Stimulated activated CD4-positive, alpha-beta T cell treated with anti-CD3 and anti-CD28 coated beads, Interleukin-2, amount 100 ng/mL, for 24 hours (primary cell): Measurements from ENCODE around the gene PDGFRB.

ENCODE experiments used
- DNase-seq, 2 donors: peaks; one replicate each; pipeline ENCODE4 v3.0.0-alpha.2; 2020

Gene PDGFRB

DNA sequence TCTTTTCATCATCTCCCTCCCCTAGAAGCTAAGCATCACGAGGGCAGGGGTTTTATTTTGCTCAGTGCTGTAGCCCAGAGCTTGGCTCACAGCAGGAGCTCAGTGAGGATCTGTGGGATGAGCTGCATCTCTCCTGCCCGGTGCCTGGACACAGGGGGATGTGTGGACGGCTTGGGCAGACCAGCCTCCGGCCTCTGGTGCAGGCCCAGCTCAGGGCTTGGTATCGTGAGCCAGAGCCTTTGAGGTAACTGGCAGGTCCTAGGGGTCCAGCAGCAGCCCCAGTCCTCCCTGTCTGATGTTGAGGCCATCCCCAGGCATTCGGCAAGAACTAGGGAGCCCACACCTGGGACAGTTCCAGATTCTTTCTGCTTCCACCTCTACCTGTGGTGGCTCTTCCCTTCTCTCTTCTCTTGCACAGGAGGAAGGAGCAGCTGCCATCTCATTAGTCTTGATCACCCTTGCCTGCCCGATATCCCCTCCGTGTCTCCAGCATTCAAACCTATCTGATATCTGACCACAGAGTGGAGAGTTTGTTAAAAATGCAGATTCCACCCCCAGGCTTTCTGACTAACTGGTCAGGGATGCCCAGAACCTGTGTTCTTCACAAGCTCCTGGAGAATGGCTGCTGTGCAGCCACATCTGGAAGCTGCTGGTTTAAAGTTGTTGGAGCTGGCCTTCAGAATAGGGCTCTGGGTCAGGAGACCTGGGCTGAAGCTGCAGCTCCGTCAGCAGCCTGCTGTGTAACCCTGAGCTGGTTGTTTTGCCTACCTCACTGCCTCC is 26.3 kb upstream of the PDGFRB start:
- DNase-seq, result no peak

DNA sequence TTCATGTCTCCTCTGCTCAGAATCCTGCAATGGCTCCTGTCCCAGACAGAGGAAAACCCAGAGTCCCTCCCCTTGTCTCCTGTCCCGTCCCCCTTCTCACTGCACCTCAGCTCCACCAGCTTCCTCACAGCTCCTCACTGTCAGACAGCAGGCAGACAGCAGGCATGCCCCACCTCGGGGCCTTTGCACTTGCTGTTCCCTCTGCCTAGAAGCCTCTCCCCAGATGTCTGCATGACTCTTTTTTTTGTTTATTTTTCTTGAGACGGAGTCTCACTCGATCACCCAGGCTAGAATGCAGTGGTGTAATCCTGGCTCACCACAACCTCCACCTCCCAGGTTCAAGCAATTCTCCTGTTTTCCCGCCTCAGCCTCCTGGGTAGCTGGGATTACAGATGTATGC is 25.4 kb upstream of the PDGFRB start:
- no peak for DNase-seq

DNA sequence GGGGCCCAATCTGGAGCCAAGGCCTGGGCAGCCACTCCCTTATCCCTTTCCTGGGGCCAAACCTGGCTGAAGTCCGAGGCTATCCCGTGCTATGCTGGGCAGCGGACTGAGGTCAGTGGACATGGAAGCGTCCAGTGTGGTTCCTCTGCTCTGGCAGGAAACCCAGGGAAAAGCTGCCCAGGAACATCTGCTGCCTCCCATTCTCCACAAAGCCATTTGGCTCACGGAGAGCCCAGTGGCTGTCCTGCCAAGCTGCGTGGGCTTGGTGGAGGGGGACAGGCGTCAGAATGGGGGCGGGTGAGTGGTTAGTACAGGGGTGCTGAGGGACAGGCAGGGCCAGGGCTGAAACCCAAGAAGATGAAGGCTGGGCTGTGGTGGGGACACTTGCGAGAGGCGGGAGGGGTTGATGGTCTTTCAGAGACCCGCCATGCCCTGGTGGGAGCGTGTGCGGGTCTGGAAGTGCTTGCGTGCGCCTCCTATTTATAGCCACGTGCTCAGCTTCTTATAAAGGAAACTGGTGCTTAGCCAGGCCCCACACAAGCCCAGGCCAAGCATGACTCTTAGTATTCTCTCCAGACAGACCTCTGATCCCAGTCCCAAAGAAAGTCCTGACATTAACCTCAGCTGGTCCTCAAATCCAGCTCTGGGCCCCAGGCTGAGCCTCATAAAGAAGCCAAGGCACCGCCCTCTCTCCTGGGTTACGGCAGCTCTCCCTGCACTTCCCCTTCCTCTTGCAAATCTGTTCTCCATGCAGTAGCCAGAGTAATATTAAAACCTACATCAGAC is 24.8 kb upstream of the PDGFRB start:
- no peak for DNase-seq

DNA sequence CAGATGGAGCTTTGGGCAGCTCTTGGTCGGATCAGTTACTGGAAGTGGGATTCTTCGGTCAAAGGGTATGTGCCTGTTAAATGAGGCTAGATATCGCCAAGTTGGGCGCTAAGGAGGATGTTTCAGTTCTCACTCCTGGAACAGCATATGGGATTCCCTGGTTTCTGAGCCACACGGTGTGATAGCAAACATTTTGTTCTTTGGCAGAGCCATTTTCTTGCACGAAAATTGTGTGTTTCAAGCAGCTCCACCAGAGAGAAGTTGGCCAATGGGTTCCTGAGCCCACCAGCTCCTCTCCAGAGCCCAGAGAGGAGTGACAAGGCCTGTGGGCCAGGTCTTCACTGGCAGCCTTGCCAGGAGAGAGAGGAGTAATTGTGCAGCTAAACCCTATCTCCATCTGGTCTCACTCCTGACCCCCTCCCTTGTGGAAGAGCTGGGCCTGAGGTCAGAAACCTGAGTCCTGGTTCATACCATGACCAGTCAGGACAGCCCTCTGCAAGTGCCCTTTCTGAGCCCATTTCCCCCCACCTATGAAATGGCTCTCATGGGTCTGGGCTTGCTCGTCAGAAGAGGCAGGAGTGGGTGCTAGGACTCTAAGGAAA is 23.5 kb upstream of the PDGFRB start:
- DNase-seq, result no peak

DNA sequence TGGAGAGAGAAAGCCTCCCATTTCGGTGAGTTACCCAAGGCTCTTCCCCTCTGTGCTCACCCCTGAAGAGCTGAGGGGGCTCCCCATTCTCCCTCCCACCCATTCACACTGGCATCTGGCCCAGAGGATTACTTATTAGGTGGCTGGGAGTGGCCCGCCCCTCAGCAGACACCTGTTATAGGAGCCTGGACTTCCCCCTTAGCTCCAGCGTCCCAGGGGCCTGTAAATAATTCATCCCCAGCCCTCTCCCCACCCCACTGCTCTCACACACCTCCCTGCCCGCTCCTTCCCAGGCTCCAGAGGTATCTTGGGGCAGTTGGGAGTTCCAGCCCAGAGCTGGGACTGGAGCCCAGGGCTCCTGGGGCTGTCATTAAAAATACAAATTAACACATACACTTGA is 22.6 kb upstream of the PDGFRB start:
- DNase-seq, result no peak

DNA sequence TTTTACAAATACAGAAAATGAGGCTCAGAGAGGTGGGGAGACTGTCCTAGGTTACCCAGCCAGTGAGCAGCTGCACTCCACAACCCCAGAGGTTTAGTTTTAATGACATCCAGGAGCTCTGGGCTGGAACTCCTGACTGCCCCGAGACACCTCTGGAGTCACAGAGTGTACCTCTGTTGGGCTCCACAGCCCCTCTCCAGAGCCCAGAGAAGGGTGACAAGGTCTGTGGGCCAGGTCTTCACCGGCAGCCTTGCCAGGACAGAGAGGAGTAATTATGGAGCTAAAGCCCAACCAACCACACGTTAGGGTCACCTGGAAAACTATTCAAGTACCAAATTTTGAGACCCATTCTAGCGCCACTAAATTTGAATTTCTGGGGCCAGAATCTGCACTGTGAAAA is 22.1 kb upstream of the PDGFRB start:
- no peak for DNase-seq

DNA sequence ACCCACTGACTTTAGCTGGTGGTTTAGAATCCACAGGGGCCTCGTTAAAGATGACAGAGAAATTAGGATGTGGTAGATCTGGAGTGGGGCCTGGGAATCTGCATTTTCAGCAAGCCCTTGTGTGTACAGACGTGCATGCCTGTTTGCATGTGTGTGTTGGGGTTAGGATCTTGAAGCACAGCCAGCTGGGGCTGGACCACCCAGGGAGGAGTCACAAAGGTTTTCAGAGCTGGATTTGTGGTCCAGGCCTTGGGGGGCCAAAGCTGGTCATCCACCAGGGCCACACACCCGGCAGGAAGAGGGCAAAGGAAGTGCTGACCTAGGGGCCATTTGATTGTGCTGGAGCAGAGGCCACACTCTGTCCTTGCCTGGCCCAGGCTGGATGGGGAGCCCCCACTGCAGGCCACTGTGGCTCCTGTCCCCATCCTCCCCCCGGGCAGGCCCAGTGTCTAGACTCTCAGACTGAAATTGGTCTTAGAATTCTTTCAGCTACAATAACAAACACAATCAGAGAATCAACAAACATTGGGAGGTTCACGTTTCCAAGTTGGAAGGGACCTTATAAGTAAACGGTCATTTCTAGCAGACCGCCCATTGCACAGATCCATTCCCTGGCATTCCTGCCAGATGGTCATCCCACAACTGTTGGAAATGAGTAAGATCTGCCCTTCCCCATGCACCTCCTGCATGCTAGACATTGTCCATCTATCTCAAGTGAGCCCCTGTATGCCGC is 21.3 kb upstream of the PDGFRB start:
- DNase-seq, result no peak

DNA sequence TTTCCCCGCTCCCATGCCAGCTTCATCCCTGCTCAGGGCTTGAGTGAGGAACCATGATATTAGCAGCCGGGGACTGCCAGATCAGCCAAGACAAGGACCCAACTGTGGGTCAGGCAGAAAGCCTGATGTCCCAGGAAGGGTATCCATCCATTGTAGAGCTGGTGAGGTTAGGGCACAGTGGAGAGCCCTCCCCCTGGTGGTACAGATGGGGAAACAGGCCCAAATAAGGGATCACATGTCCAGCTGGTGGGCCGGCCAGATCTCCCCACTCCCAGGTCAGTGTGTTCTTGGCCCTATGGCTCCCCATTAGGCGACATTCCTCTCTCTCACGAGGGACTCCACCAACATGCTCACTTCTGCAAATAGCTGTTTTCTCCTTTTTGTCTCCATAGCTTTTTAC is 19.9 kb upstream of the PDGFRB start:
- no peak for DNase-seq

DNA sequence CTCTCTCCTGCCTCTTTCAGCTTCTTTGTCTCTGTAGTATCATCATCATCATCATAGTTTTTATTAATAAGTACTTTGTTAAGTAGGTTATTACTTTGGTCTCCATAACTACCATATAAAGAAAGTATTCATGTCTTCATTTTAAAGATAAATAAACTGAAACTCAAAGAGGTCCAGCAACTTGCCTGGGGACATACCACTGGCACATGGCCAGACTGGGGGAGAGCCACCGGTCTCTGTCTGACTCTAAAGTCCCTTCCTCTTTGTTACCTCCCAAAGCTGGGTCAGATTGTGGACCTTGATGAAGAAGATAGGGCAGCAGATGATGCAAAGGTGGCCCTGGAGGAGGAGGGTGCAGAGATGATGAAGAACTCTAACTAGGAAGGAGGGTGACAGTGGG is 19.4 kb upstream of the PDGFRB start:
- no peak for DNase-seq

DNA sequence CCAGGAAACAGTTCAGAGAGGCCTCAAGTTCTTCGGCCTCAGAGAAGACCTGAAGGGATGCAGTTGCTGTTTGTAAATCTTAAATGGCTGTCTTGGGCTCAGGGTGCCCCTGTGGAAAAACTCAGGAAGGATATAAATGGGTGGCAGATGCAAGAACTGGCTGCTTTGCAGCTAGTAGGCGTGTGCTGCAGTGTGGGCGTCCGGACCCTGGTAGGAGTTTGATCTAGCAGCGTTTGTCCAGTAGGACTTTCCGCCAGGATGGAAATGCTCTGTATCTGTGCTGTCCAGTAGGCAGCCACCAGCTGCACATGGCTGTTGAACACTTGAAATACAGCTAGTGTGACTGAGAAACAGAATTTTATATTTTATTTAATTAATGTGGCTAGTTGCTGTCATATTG is 18.6 kb upstream of the PDGFRB start:
- no peak for DNase-seq

DNA sequence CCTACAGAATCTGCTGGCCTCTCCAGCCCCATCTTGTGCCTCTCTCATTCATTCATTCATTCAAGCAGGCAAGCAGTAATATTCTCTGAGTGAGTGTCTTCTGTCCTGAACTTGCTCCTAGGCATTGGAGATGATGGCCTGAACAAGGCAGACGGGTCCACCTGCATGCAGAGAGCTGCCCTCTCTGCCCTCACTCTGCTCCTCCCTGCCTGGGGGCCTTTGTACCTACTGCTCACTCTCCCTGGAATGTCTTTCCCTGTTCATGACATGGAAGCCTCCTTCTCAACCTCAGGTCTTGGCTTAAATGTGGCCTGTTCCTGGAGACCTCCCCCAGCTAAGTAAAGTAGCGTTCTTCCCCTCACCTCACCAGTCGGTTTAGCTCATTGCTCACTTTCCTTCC is 17.5 kb upstream of the PDGFRB start:
- no peak for DNase-seq

DNA sequence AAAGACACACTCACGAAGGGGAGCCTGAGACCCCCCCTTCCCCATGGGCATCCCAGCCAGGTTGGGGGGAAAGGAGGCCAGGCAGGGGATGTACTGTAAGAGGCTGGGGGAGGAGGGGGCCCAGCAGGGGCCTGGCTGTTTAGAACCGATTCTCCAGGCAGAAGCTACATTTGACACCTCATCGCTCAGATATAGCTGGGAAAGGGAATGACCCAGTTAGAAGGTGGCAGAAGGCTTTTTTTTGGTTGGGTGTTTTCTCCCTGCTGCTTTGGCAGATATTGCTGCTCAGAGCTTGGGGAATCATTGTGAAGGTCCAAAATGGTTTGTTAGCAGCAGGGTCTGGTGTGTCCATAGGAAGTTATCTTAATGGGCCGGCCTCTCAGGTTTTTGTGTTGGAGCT is 16.9 kb upstream of the PDGFRB start:
- no peak for DNase-seq

DNA sequence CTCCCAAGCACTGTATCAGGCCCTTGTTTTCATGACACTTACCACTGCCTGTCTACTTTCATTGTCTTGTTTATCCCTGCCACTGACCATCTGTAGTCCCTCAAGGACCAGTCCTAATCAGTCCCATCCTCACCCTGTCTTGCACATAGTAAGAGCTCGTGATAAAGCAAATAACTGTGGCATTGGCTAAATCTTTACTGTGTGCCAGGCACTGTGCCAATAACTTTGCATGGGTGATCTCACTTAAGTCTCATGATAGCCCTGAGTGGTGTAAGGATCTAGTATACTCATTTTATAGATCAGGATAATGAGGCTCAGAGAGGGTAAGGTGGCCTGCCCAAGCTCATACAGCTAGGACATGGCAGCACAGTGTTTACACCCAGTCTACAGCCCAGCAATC is 16.5 kb upstream of the PDGFRB start:
- no peak for DNase-seq

DNA sequence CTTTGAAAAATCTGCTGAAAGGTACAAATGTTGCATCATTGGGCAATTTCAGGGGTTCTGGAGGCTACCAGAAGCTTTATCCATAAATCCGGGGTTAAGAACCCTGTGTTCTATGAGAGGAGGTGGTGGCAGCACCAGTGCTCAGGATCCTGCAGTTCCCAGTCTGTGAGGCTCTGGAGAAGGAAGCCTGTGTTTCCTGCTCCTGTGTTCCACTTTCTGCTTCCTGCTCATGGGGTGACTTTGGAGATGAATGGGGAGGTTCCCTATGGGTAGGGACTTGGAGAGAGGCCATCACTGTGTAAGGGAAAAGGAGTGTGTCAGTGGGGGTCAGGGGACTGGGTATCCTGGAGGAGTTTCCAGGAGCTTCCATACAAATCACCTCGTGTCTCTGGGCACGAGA is 13.2 kb upstream of the PDGFRB start:
- DNase-seq, result no peak

DNA sequence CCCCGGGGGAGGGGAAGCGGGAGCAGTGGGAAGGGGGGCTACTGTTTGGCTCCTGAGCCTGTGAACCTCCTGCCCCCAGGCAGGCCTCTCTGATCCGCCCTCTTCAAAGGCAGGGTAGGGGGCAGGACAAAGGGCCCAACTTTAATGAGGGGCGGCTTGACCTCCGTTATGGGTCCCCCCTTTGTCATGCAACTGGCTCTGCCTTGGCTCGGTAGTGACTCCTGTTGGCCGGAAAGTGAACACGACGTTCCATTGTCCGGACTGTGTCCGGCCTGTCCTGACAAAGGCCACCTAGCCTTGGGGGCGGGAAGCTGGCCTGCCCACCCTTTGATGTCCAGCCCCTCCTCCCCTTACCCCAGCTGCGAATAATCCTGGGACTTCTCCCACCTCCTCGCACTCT is 12.3 kb upstream of the PDGFRB start:
- no peak for DNase-seq

DNA sequence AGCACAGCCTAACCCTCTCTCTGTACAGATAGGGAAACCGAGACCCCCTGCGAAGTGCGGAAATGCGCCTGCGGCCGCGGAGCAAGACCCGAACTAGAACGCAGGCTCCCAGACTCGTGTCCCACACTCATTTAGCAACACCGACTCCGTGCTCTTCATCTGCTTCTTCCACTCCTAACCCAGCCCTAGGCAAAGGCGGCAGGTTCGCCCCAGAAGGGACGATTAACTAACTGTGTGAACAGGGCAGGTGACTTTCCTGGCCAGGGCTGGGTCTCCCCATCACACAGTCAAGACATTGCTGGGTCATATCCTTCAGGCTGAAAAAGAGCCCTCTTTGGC is 11.8 kb upstream of the PDGFRB start:
- DNase-seq, result no peak

DNA sequence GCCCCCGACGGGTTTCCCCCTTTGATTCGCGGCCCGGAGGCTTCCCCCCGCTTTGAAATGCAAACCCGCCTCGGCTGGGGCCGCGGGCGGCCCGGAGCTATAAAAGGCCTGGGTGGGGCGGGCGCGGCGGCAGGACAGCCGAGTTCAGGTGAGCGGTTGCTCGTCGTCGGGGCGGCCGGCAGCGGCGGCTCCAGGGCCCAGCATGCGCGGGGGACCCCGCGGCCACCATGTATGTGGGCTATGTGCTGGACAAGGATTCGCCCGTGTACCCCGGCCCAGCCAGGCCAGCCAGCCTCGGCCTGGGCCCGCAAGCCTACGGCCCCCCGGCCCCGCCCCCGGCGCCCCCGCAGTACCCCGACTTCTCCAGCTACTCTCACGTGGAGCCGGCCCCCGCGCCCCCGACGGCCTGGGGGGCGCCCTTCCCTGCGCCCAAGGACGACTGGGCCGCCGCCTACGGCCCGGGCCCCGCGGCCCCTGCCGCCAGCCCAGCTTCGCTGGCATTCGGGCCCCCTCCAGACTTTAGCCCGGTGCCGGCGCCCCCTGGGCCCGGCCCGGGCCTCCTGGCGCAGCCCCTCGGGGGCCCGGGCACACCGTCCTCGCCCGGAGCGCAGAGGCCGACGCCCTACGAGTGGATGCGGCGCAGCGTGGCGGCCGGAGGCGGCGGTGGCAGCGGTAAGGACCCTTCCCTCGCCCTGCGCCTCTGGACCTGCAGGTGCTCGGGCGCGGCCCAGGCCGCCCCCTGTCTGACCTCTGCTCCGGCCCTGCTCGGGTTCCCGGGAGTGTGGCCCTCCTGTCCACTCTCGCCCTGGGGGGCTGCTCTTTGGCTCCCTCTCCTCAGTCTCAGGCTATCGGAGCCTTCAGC is 11.2 kb upstream of the PDGFRB start, which contains the start of gene CDX1:
TSS of gene CDX1 (plus strand) at position 129 of the 862 bp plus-strand sequence. CDS start at position 228, 99 bp downstream.
- DNase-seq, result no peak

DNA sequence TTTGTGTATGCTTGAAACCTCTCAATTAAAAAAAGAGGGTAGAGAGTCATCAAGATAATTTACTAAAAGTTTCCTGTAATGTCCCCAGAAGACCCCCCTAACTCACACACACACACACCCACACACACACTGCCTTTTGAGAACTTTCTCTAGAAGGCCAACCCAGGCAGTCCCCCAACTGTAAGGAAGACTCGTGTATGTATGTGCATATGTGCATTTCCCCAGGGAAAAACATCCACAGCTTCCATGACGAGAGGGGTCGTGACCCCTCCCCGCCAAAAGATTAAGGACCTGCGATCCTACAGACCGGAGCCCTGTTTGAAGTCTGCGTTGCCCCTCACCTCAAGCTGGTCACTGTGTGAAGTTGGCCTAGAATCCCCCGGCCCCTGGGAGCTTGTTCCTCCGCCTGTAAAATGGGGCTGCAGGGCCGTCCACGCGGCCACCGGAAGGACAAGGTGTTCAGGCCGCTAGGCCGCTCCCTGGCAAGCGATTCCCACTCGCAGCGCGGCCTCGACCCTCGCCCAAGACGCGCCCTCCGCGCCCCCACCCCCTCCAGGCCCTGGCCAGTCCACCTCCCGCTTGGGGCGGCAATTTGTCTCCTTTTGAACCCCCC is 10.5 kb upstream of the PDGFRB start:
- DNase-seq, result no peak

DNA sequence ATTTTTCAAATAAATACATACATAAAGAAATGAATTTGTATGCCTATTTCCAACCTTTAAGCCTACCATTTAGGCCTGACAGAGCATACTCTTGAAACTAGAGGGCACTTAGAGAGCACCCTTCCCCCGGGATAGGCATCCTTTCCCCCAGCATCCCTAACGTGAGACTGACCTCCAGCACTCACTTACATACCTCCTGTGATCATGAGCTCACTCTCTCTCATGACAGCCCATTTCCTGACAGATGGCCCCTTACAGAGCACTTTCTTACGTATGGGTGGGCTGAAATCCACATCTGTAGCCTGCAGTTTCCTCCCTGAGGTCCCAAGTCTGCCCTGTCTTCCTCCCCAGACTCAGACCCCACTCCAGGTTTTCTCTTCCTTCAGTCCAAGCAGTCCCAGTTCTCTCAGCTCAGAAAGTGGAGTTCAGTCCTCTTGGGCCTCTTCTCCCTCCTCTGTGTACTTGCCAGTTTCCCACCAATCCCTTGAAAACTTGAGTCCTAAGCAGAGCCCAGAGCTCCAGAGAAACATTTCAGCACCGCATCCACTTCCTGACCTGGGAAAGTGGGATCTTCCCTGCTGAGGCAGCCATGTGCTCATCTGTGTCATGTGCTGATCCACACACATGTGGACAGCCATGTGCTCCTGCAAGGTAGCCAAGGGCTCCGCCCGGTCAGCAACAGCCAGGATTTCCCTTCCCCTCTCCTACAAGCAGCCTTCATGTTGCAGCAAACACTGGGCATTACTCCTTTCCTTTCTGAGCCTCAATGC is 8.8 kb upstream of the PDGFRB start:
- no peak for DNase-seq

DNA sequence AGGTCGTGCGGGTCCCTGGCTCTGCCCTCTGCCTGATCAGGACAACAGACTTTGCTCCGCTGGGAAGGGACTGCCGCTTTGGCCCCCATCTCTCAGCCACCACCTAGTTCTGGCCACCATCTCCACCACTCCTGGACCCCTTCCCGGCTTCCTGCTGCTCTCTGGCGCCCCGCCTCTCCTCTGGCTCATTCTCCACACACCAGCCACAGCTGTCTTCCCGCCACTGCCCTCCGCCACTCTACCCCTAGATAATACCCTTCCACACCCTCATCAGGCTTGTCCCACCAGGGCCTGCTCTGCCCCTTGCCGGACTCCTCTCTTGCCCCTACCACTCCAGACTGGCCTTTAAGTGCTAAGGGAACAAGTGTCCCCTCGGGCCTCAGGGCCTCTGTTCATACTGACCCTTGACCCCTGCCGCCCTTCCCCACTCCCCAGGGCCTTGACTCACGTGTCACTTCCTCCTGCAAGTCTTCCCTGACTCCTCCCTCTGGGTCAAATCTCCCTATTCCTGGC is 8.0 kb upstream of the PDGFRB start:
- no peak for DNase-seq

DNA sequence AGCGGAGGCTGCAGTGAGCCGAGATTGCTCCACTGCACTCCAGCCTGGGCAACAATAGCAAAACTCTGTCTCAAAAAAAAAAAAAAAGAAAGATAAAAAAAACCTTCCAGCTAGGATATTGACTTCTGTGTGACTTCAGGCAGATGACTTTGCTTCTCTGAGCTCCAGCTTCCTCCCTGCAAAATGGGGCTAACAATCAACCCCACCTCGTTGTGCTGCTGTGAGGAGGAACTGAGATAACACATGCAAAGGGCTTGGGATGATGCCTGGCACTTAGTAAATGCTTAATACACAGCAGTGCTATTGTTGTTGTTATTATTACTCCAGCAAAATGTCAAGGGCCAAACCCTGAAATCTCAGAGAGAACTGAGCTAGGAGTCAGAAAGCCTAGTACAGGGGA is 7.4 kb upstream of the PDGFRB start:
- no peak for DNase-seq
